Gastroesophageal sphincter (tissue), 4 donors: Measurements from ENCODE around the gene ATG13. TPM values are rescaled to one million over a fixed set of nuclear protein-coding genes. Genes with fewer than 3 reads are reported as not detected.
A peak's percentile ranks its signal among the peaks of the same experiment; 100 is the strongest.

ENCODE experiments used
- ATAC-seq: fragments of 150-250 bp; one replicate; pipeline ENCODE4 v1.9.1; 2016; ENCODE audit warnings: mild to moderate bottlenecking, moderate library complexity
- H3K27ac ChIP-seq, 4 donors: fragments of 200-600 bp; sonication (generic) in 3 of 4; 1 replicate in 3 of 4; 2 replicates in 1 of 4; pipeline ENCODE4 v1.5.1; 2016 to 2019
- H3K27me3 ChIP-seq: fragments of 200-600 bp; sonication (generic); one replicate; pipeline ENCODE4 v1.5.1; 2019
- H3K36me3 ChIP-seq, 2 donors: fragments of 200-600 bp; sonication (generic); one replicate each; pipeline ENCODE4 v1.5.1; 2019; ENCODE audit warnings: control low read depth in 1 of 2
- H3K4me1 ChIP-seq, 3 donors: fragments of 200-600 bp; sonication (generic); 1 replicate in 2 of 3; 2 replicates in 1 of 3; pipeline ENCODE4 v1.5.1; 2016 to 2019; ENCODE audit warnings: control low read depth in 2 of 3
- H3K4me3 ChIP-seq, 2 donors: fragments of 200-600 bp; sonication (generic); one replicate each; pipeline ENCODE4 v1.5.1; 2019; ENCODE audit warnings: mild to moderate bottlenecking in 1 of 2, moderate library complexity in 1 of 2
- H3K9me3 ChIP-seq, 3 donors: fragments of 200-600 bp; sonication (generic); one replicate each; pipeline ENCODE4 v1.5.1; 2017 to 2019; ENCODE audit warnings: control low read depth in 2 of 3
- CTCF ChIP-seq, 4 experiments: fragments of 200-600 bp in 2 of 4; fragments of 450-650 bp in 2 of 4; sonication (generic) in 1 of 4; IDR thresholded peaks; one replicate each; pipeline ENCODE4 v1.5.1; 2017 to 2019; ENCODE audit warnings: antibody characterized with exemption in 4 of 4, mild to moderate bottlenecking in 2 of 4, moderate library complexity in 2 of 4
- EP300 ChIP-seq: sonication (generic); formaldehyde crosslinking; IDR thresholded peaks from one replicate; pipeline ENCODE4 v1.6.1; 2017; ENCODE audit warnings: antibody characterized with exemption, mild to moderate bottlenecking
- POLR2A ChIP-seq, 2 donors: fragments of 450-650 bp; IDR thresholded peaks; one replicate each; pipeline ENCODE4 v1.6.1; 2017; ENCODE audit warnings: antibody characterized with exemption in 2 of 2, mild to moderate bottlenecking in 2 of 2, moderate library complexity in 1 of 2
- POLR2AphosphoS5 ChIP-seq: sonication (generic); formaldehyde crosslinking; IDR thresholded peaks from one replicate; pipeline ENCODE4 v1.6.1; 2017; ENCODE audit warnings: antibody characterized with exemption
- WGBS, 2 donors: methylation state at CpG; one replicate each; pipeline ENCODE4 v1.1.5; 2018; ENCODE audit warnings: low coverage in 1 of 2; 5-methylcytosine and 5-hydroxymethylcytosine counted together
- total RNA-seq, 4 donors: library from RNA; depleted of rRNA; stranded (reverse); fragments of >200 nt; gene quantifications; one replicate each; pipeline ENCODE4 v1.1.0, GENCODE V29; 2016

Gene ATG13
- total RNA-seq, 4 donors from 2014 or later, result 47.8 to 81.1 (median 69.5) TPM

GRCh38 chr11:46588131-46588530 is 29.2 kb upstream of the ATG13 start:
- 75 to 94% methylated on average over 3 to 4 of the region's 5 CpGs for WGBS, 2 donors
- no peaks in the 10 kb centered on the region for H3K36me3 ChIP-seq
- ATAC-seq, result no peak

GRCh38 chr11:46588915-46589314 is 28.4 kb upstream of the ATG13 start:
- no peak for ATAC-seq
- no peaks in the 10 kb centered on the region for H3K27me3 ChIP-seq
- TF ChIP-seq EP300 (no peak), POLR2AphosphoS5 (no peak), CTCF (IDR thresholded peaks at IDR 0.05) (no peak), POLR2A (IDR thresholded peaks at IDR 0.05) (no peak)
- H3K9me3 ChIP-seq, result no peaks in the 10 kb centered on the region
- H3K4me1 ChIP-seq, result peaks cover 3 to 55% (median 20%) of the 10 kb centered on the region in 3 donors
- no peak overlapping the region for H3K27ac ChIP-seq
- no peak overlapping the region for H3K4me3 ChIP-seq
- no peaks in the 10 kb centered on the region for H3K36me3 ChIP-seq

More at GRCh38 chr11:46588131-46588530, 29.2 kb upstream of the ATG13 start:
- no peak overlapping the region for H3K4me3 ChIP-seq
- H3K9me3 ChIP-seq, result no peaks in the 10 kb centered on the region
- H3K4me1 ChIP-seq, result peaks cover 3 to 53% (median 20%) of the 10 kb centered on the region in 3 donors
- TF ChIP-seq EP300 (no peak), POLR2A (IDR thresholded peaks at IDR 0.05) (no peak), CTCF (IDR thresholded peaks at IDR 0.05) (no peak), POLR2AphosphoS5 (no peak)
- H3K27ac ChIP-seq, result no peak overlapping the region
- H3K27me3 ChIP-seq, result no peaks in the 10 kb centered on the region

- WGBS, 2 donors, result 41 to 55% methylated on average over 6 to 8 of the region's 11 CpGs
- Histone ChIP-seq H3K4me1 (peaks cover 3 to 65% (median 20%) of the 10 kb centered on the region in 3 donors), H3K9me3 (no peaks in the 10 kb centered on the region), H3K36me3 (no peaks in the 10 kb centered on the region), H3K27ac (peak overlapping the region in 1 of 4 donors; percentile 7), H3K27me3 (no peaks in the 10 kb centered on the region), H3K4me3 (no peak overlapping the region)
- TF ChIP-seq POLR2A (IDR thresholded peaks at IDR 0.05), result no peak
- no peak for TF ChIP-seq EP300
- no peak for TF ChIP-seq CTCF (IDR thresholded peaks at IDR 0.05)
- no peak for TF ChIP-seq POLR2AphosphoS5
- ATAC-seq, result no peak
Measured at GRCh38 chr11:46590740-46591605, 26.4 kb upstream of the ATG13 start.

- H3K4me1 ChIP-seq, result peaks cover 3 to 56% (median 20%) of the 10 kb centered on the region in 3 donors
- H3K27me3 ChIP-seq, result no peaks in the 10 kb centered on the region
- WGBS, 2 donors, result 0 to 2% methylated on average over 10 to 20 of the region's 54 CpGs
- H3K4me3 ChIP-seq, result peak within 1 kb of the TSS; percentile 69 to 93
- ATAC-seq, result peak; percentile 94
- H3K9me3 ChIP-seq, result no peaks in the 10 kb centered on the region
- no peak for TF ChIP-seq EP300
- peak; percentile 64 for TF ChIP-seq POLR2AphosphoS5
- TF ChIP-seq CTCF (IDR thresholded peaks at IDR 0.05), result no peak
- peak; percentile 15 to 51 for TF ChIP-seq POLR2A (IDR thresholded peaks at IDR 0.05)
- peak within 1 kb of the TSS; percentile 27 to 87 (median 84) for H3K27ac ChIP-seq
- H3K36me3 ChIP-seq, result no peaks in the 10 kb centered on the region
Measured at GRCh38 chr11:46593550-46594373, 23.6 kb upstream of the ATG13 start, which contains the start of gene AMBRA1. Gene AMBRA1 (minus strand): TSS chr11:46594023. CDS start chr11:46548380, 45,643 bp downstream.
